ENCODE measurements around the gene PIEZO1.

The PIEZO1 gene

DNA sequence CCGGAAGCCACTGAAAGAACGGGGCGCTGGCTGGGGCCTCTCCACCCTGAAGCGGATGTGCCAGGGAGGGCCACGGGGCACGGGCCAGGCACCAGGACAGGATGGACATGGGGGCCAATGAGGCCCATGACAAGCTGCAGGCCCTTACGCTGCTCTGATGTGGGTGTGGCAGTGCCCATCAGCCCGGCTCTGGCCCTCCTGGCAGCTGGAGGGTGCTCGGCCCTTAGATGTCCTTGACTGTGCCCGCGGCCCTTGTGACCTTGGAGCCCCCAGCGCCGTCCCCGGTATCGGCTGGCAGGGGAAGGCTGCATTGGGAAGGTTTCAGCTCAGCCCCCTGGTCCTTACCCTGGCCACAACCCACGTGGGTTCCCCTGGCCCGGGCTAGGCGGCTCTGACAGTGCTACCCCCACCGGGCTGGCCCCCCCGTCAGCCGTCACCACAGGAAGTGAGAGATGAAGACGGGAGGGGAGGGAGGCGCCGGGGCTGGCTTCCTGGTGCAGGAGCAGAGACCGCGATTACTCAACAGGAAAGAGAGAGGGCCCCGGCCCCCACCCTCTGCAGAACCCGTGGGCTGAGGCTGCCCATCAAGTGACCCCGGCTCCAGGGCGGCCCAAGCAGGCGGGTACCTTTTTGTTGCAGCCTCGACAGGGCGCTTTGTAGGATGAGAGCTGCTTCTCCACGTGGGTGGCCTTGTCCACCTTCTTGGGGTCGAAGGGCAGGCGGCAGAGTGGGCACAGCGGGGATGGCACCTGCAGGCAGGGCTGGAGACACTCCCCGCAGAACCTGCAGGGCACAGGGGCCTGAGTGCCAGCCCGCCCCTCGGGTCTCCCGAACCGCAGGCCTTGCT is 84.2 kb downstream of the PIEZO1 start:
- peak; percentile 41 for DNase-seq (ENCODE audit: low spot score)

DNA sequence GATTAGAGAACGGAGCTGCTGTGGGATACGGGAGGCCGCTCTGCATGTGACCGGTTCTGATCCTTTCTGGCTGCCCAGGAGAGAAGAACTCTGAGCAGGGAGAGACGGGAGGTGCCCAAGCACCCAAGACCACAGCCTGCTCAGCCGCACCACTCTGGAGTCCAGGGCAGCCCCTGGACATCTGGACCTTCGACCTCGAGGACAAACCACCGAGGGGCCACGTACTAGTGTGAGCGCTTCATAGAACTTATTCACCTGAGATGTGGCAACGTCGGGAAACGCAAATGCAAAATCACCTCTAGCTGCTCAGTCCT is 84.7 kb downstream of the PIEZO1 start:
- DNase-seq (ENCODE audit: low spot score): no peak

DNA sequence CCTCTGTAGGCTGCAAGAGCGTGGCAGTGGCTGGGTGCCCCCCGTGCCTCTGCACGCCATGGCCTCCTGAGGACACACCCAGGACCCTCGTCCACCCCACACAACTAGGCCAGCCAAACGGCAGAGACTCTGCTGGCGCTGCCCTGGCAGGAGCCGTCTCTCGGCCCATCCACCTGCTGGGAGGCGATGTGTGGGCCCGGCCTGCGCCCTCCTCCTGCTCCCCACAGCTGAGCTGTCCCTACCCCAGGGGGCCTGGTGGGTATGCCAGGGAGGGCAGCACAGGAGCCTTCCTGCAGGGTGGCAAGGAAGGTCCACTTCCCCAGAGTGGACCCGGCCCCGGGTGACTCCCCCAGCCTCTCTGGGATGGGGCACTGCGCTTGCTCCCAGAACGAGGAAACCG is 85.8 kb downstream of the PIEZO1 start:
- DNase-seq (ENCODE audit: low spot score): no peak

DNA sequence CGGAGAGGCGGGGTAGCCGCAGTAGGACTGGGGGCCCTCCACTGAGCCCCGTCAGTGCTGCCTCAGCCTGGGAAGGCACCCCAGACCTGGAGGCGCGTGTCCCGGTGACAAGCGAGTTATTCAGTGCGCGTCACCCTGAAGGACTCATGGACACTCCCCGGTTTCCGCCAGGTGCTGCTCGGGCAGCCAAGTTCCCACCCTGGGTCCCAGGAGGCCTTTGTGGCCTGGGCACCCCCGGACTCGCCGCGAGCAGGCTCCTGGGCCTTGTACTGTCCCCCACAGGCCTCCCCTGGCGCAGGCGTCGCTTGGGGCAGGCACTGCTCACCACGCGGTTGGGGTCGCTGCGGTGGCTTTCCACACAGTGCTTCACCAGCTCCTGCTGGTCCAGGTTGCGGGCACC is 86.4 kb downstream of the PIEZO1 start:
- no peak for DNase-seq (ENCODE audit: low spot score)

DNA sequence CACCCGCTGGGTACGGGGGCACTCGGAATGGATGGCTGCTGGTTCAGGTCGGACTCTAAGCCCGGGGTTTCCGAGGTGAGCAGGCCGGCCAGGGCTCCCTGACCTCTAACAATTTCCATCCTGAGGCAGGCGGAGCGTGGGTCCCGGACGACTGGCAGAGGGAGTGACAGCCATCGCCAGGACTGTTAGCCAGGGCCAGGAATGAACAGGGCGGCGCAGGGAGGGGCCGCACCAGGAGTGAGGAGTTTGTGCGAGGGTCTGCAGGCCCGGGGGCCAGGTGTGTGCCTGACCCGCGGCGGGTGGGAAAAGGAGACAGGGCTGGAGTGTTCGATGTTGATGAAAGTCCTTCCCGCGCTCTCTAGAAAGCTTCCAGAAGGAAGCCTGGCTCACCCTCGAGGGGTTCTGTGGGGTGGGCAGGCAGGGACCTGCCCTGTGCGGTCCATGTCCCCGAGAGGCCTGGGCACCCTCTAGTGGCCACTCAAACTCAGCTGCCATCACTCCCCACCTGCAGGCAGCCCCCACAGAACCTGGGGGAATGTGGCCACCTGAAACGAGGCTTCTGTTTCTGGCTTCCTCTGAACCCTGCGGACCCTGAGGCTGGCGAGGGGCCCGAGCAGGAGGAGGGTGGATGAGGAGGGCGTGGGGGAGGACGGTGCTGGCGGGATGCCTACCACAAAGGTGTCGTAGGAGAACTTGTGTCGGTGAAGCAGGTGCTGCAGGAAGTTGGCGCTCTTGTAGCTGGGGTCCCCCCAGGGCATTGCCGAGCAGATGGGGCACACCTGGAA is 87.0 kb downstream of the PIEZO1 start:
- no peak for DNase-seq (ENCODE audit: low spot score)

DNA sequence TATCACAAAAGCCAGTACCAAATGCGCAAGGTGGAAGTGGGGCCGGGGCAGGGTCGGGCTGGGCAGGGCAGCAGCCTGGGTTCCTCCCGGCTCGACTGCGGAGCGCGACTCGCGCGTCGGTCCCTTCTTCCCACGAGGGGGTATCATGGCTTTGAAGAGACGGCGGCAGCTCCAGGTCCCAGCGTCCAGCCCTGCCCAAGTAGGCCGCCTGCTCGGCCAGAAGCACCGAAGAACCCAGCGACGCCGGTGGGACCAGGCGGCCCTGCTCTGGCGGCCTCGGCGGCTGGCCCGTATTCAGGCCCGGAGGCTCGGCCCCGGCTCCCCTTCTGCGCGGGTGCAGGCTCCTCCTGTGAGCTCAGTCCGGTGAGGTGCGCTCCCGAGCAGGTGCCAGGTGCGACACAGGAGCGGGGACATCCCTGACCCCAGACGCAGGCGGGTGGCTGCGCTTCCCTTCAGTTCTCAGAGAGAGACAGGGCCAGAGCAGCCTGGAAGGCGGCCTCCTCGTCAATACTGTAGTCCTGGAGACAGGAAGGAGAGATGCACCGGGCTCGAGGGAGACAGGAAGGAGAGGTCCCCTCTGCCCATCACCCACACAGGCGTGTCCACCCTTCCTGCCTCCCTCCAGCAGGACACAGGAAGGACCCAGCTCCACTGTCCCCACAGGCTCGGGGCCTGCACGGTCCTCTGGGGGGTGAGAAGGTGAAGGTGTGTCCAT is 87.7 kb downstream of the PIEZO1 start:
- no peak for DNase-seq (ENCODE audit: low spot score)

DNA sequence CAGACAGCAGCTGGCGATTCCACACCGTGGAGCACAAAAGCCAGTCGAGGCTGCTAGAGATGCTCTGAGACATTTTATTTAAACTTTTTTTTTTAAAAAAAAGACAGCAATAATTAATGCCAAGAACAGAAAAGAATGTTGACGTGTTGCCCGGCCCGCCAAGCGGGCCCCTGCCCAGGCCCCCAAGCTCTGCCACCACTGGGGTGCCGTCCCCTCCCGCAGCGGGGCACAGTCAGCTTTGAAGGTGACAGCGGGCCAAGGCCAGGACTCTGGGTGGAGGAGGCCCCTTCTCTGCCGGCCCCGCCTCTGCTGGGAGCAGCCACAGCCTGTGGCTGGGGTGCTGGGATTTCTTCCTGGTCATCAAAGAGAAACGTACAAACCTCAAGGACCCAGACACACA is 88.6 kb downstream of the PIEZO1 start:
- DNase-seq (ENCODE audit: low spot score): no peak

DNA sequence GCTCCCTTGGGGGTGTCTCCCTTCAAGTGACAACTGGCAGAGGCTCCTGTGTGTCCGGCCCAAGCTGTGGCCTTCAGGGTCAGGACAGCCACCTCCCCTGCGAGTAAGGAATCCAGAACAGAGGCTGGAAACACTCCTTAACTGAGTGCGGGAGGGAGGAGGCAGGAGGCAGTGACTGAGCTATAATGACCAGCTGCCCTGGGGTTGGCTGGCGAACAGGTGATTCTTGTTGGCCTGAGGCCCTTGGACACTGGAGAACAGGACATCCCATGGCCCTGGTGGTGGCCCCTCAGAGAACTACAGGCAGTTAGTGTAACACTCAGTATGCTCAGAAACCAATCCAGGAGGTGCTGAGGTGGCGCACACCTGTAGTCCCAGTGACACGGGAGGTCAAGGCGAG is 89.3 kb downstream of the PIEZO1 start:
- DNase-seq (ENCODE audit: low spot score): no peak

DNA sequence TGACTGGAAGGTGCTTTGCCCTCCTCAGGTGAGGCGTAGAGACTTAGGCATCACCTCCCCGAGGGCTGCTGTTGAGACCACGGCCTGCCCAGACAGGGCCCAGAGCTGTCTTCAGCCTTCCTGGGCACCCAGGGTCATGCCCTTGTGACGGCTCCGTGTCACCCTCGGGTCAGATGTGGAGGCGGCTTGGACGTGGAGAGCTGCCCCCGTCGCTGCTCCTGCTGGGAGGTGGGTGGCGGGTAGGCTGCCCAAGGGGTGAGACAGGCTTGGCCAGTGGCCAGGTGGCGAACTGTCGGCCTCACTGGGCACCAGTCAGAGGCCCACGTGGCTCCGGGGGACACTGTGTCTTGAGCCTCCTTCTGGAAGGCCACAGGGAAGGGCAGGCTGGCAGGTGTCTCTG is 89.8 kb downstream of the PIEZO1 start:
- DNase-seq (ENCODE audit: low spot score): no peak

DNA sequence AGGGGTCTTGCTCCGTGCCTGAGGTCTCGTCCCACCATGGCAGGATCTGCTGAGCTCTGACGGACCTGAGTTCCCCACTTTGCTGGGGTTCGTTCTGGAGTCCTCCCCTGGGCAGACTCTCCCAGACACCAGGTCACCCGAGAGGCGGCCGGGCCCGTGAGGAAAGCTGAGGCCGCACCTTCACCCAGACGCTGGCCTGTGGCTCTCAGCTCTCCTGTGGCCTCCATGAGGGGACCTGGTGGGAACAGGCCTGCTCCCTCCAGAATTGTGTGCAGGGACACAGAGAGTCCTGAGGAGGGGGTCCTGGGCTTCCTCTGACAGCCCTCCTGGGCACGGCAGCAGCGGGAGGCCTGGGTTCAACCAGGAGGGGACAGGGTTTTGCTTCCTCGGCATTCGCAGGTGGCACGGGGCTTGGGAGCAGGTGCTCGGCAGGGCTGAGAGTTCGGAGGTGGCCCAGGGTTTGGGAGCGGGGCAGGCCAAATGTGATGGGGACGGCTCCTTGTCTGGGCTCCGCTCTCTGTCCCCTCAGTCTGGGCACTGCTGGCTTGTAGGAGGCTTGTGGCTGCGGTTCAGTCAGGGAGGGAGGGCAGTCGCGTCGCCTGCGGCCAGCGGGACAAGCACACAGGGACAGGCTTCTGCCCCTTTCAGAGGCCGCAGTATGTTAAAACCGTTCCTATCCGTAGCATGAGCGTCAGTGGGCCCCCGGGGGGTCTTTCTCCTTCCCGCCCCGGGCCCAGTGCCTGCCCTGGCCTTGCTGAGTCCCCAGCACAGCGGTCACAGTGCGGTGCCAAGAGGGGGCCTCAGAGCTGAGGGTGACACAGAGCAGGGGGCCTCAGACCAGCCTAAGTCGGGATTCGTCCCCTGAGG is 90.6 kb downstream of the PIEZO1 start:
- DNase-seq (ENCODE audit: low spot score): no peak

DNA sequence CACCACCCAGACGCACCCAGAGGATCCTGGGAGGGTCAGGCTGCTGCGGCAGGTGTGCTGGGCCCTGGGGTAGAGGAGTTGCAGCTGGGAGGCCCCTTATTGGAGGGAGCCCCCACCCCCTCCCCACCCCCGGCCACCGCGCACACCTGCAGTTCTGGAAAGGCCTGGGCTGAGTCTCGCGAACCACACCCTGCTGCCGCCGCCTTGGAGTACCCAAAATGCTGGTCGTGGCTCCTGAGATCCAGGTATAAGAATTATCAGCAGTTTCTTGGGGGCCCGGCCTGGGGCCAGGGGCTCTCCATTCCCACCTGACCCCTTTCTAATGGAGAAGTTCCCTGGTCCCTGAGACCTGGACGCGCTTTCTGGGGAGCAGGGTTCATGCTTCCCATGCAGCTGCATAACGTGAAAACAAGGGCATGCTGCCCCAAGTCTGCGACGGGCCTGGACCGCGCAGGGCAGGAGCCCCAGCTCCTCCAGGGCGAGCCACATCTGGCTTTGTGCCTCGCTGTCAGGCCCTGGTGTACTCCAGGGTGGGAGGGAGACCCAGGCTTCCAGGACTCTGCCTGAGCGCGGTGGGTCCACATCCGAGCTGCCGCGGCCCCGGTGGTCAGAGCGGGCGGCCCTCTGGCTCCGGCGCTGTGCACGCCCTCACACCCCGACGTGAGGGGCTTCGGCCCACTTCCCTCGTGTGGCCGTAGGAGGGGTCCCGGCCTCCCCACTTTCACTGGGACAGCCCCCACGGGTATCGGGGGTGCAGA is 91.4 kb downstream of the PIEZO1 start:
- no peak for DNase-seq (ENCODE audit: low spot score)

DNA sequence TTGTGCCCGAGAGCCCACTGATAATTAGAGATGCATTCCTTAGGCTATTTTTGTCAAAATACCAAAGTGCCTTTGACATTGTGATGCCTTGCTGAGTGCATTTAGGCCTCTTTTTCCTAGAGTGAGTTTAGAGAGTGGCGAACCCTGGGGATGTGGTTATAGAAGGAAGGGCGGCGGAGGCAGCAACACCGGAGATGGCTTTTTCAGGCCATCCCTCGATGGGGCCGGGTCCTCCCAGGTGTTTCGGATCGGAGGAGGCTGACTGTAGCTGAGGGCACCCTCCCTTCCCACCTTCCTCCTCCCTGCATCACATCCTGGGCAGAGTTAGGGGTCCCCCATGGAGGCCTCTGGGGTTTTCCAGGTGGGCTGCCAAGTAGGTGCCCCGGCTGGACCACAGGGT is 92.2 kb downstream of the PIEZO1 start:
- DNase-seq (ENCODE audit: low spot score): no peak

DNA sequence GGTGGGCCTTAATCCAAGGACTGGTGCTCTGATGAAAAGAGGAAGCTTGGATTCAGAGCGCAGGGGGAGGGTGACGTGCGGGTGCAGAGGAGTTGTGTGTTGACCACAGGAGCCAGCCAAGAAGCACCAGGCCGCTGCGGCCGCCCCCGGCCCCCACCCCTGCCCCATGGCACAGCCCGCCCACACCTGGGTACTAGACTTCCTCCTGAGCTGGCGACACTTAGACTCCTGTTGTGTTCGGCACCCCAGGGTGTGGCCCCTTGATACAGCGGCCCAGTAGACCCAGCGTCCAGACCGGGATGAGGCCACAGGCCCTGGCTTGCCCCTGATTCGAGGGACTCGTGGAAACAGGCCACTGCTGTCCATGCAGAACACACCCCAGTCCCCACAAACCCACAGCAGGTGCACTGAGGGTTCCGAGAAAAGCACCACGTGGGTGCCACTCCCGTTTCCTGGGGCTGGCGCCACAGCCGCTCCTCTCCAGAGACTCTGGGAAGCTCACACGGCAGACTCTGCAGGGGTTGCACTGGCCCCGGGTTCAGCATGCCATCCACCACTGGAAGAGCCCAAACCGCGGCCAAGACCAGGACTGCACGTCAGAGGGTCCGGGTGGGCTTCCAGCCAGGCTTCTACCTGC is 93.0 kb downstream of the PIEZO1 start:
- no peak for DNase-seq (ENCODE audit: low spot score)

DNA sequence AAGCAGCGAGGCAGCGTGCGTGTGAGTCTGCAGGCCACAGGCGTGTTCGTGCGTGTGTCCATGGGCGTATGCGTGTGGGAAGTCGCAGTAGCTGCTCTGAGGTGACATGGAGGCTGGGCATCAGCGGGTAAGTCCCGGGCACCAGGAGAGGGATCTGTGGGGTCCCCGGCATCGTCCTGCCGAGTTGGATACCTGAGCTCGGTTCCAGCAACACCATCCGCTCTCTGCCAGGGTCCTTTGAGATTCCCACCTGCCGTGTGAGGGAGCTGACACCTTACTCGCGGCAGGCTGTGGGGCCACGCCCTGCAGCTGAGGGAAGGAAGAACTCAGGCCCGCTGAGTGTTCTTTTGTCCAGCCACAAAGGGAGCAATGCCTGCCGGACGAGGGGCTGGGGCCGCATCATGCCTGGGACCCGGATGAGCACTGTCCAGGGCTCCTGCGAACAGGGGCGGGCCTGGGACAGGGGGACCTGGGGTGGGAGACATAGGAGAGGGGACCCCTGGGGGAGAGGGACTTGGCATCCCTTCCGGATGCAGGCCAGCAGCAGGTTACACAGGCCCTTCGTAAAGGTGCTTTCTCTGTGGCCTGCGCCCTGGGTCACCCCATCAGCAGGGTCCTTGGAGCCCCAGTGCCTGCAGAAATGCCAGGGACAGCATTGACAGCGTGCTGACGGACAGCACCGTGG is 93.7 kb downstream of the PIEZO1 start:
- no peak for DNase-seq (ENCODE audit: low spot score)

DNA sequence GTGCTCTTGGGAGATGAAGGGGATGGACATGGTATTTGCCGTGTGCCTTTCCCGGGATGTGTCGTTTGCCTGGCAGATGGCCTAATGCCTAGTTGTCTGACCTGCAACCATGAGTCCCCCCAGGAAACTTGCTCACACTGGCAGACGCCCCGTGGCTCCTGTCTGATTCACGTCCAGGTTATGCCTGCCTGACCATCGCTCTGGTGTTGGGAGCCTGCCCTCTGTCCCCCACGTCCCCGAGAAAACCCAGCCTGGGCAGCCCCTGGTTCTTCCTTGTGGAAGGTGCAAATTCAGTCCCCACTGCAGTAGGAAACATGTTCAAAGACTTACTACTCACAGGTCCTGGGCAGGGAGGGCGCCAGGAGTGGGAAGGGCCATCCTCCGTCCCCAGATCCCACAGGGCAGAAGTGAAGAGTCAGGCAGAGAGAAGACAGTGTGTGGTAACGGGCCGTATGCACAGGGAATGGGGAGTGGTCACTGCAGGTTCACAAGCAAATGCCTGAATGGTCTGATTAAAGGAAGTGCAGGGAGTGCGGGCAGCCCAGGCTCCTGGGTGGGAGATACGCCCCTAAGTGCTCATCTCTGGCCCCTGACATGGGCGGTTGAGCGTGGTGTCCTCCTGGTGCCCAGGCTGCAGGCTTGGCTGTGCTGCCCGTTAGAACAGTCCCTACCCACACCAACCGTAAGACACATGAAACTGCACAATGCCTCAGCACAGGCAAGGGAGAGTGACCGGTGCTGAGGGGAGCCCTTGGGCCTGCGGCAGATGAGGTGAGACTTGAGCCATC is 94.5 kb downstream of the PIEZO1 start:
- no peak for DNase-seq (ENCODE audit: low spot score)

DNA sequence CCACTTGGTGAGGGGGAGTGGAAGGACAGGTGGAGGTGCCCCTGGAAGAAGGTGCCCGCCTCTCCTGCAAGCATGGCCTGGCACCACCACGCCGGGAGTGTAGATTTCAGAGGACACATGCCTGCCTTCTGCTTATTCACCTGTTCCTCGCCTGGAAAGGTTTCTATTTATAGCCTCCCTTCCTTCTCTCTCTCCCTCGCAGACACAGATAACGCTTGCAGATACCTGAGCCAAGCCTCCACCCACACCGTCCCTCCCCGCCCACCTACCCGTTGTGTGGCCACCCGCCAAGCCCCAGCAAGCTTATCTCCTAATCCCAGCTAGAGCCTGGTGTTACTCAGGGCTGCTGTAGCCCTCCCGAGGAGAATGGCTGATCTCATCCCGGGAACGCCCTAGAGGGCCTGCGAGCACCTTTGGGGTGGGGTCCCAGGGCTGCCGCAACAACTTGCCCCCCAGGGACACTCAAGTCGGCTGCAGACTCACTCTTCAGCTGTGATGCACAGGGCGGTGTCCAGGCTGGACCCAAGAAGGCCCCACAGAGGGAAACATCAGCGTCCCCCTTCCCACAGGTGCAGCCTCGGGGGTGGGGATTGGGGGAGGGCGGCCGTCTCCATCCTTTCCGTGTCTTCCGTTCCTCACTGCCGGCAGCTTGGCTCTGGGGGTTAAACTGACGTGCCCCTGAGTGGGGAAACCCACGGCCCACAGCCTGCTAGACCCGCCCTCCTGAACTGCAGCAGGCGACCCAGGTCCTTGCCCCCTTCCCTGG is 96.8 kb downstream of the PIEZO1 start:
- DNase-seq (ENCODE audit: low spot score): peak; percentile 30

DNA sequence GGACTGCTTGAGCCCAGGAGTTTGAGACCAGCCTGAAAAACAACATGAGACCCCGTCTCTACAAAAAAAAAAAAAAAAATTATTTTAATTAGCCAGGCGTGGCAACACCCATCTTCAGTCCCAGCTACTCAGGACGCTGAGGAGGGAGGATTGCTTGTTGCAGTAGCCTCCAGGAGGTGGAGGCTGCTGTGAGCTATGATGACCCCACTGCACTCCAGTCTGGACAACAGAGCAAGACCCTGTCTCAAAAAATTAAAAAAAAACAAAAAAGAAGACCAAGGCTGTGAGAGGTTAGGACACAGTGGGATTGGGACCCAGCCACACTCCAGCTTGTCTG is 97.4 kb downstream of the PIEZO1 start:
- DNase-seq (ENCODE audit: low spot score): no peak

DNA sequence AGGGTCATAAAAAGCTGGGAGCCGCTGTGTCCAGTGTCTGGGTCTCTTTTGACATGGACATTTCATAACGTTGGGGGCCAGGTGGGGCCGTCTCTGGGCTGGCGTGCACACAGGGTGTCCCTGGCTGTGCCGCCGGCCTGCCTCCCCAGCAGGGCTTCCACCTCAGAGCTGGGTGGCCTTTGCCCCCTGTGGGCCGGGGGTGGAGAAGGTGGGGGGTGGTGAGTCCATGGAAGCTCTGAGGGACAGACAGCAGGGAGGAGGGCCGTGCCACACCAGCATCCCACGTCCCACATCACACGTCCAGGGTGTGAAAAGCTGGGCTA is 97.8 kb downstream of the PIEZO1 start:
- DNase-seq (ENCODE audit: low spot score): no peak
